Anterior cingulate cortex (tissue), 58 donors: ENCODE measurements around the gene ATP6V1C2.
"Not testable (repeated sequence)": the region's sequence is repeated elsewhere in the genome, so short reads cannot be mapped to it uniquely, and the experiment has no call there.

Experiments
- DNase-seq, 58 donors: peaks; one replicate each; lab custom pipeline; 2025; lab: John Stamatoyannopoulos, UW

Gene ATP6V1C2

GRCh38 chr2:10780821-10781220, 59.4 kb downstream of the ATP6V1C2 start:
- DNase-seq, result not testable (repeated sequence)

- no peak for DNase-seq
Observed at GRCh38 chr2:10781746-10782145, 60.3 kb downstream of the ATP6V1C2 start.

GRCh38 chr2:10783421-10783820, 62.0 kb downstream of the ATP6V1C2 start:
- no peak for DNase-seq

- no peak for DNase-seq
Observed at GRCh38 chr2:10784719-10785118, 63.3 kb downstream of the ATP6V1C2 start.

GRCh38 chr2:10785260-10785659, 63.8 kb downstream of the ATP6V1C2 start:
- no peak for DNase-seq

- DNase-seq, result no peak
Observed at GRCh38 chr2:10786240-10786982, 65.0 kb downstream of the ATP6V1C2 start.

- DNase-seq, result no peak
Observed at GRCh38 chr2:10787176-10787968, 65.9 kb downstream of the ATP6V1C2 start.

GRCh38 chr2:10788855-10789254, 67.4 kb downstream of the ATP6V1C2 start:
- DNase-seq, result no peak

GRCh38 chr2:10790228-10790973, 69.0 kb downstream of the ATP6V1C2 start:
- no peak for DNase-seq

GRCh38 chr2:10792001-10792634, 70.7 kb downstream of the ATP6V1C2 start:
- DNase-seq, result no peak

- peak in 1 of 58 donors; percentile 12 for DNase-seq
Observed at GRCh38 chr2:10792660-10793400, 71.4 kb downstream of the ATP6V1C2 start.

- DNase-seq, result no peak
Observed at GRCh38 chr2:10793816-10794215, 72.4 kb downstream of the ATP6V1C2 start.

- no peak for DNase-seq
Observed at GRCh38 chr2:10794876-10795275, 73.4 kb downstream of the ATP6V1C2 start.

- no peak for DNase-seq
Observed at GRCh38 chr2:10795508-10796046, 74.1 kb downstream of the ATP6V1C2 start.

- DNase-seq, result no peak
Observed at GRCh38 chr2:10796703-10797102, 75.3 kb downstream of the ATP6V1C2 start.

GRCh38 chr2:10798783-10799182, 77.4 kb downstream of the ATP6V1C2 start:
- no peak for DNase-seq

- DNase-seq, result no peak
Observed at GRCh38 chr2:10800163-10800562, 78.7 kb downstream of the ATP6V1C2 start.

GRCh38 chr2:10802657-10803056, 81.2 kb downstream of the ATP6V1C2 start:
- DNase-seq, result no peak

GRCh38 chr2:10805990-10806389, 84.6 kb downstream of the ATP6V1C2 start:
- not testable (repeated sequence) for DNase-seq

- no peak for DNase-seq
Observed at GRCh38 chr2:10806543-10806942, 85.1 kb downstream of the ATP6V1C2 start.
